Calu3 (cell line): ENCODE measurements around the gene INKA2. TPM values are rescaled to one million over a fixed set of nuclear protein-coding genes. Genes with fewer than 3 reads are reported as not detected.

Experiments
- Bru-seq: library from RNA; stranded (reverse); fragments of 400-500 nt; gene quantifications from one replicate; lab custom pipeline; 2021; lab: Mats Ljungman, UMichigan
- BruChase-seq, 2 experiments: library from RNA; stranded (reverse); fragments of 400-500 nt; gene quantifications; one replicate each; lab custom pipeline; 2021; lab: Mats Ljungman, UMichigan
- BruUV-seq: library from RNA; stranded (reverse); fragments of 400-500 nt; replicated peaks from 2 replicates; lab custom pipeline; 2021; lab: Mats Ljungman, UMichigan
- CTCF ChIA-PET: fragments of 300-600 bp; sonication (Branson Sonifier 250); formaldehyde crosslinking; loops from one replicate; lab custom pipeline; 2022; ENCODE audit warnings: antibody characterized with exemption; lab: Charles Lee
- DNase-seq: peaks from one replicate; pipeline ENCODE4 v3.0.0; 2022
- H3K27ac Mint-ChIP-seq: one replicate; pipeline ENCODE4 v1.8.0; 2022; ENCODE audit warnings: mixed read lengths; ENCODE audit not compliant: unreplicated experiment
- H3K27me3 Mint-ChIP-seq: one replicate; pipeline ENCODE4 v1.8.0; 2022; ENCODE audit warnings: mixed read lengths; ENCODE audit not compliant: unreplicated experiment
- H3K36me3 Mint-ChIP-seq: one replicate; pipeline ENCODE4 v1.8.0; 2022; ENCODE audit warnings: mild to moderate bottlenecking, moderate library complexity, mixed read lengths; ENCODE audit not compliant: insufficient read depth, unreplicated experiment
- H3K4me1 Mint-ChIP-seq: one replicate; pipeline ENCODE4 v1.8.0; 2022; ENCODE audit warnings: mild to moderate bottlenecking, low read depth, mixed read lengths; ENCODE audit not compliant: unreplicated experiment
- H3K4me3 Mint-ChIP-seq: one replicate; pipeline ENCODE4 v1.8.0; 2022; ENCODE audit warnings: mild to moderate bottlenecking, low read depth, moderate library complexity, mixed read lengths; ENCODE audit not compliant: unreplicated experiment
- H3K9me3 Mint-ChIP-seq: one replicate; pipeline ENCODE4 v1.8.0; 2022; ENCODE audit warnings: low read depth, mixed read lengths; ENCODE audit not compliant: unreplicated experiment
- intact Hi-C: fragments of 100-400 bp; cut with micrococcal nuclease; formaldehyde crosslinking; loops from one replicate; pipeline ENCODE4 v1.10.0; 2022; ENCODE audit not compliant: unreplicated experiment
- long read RNA-seq: library from polyadenylated mRNA; stranded (forward); transcript quantifications from one replicate; pipeline ENCODE4 v2.0.0, GENCODE V29; 2022
- total RNA-seq: library from RNA; stranded (reverse); gene quantifications from 2 replicates; pipeline ENCODE4 v1.2.3, GENCODE V29; 2022
- TF ChIP-seq, protein P1 (sequence below): fragments of 200-600 bp; IDR thresholded peaks from one replicate; pipeline ENCODE4 v1.8.0; 2022; ENCODE audit warnings: antibody characterized with exemption; ENCODE audit not compliant: unreplicated experiment

INKA2 gene
- total RNA-seq (0.07 TPM in 1 of 2 replicates, not detected in the other), Bru-seq, nascent RNA (not detected), BruChase-seq, experiment 1, labeled RNA remaining after a 6-hour chase (not detected), BruChase-seq, experiment 2, labeled RNA remaining after a 2-hour chase (not detected)
- long read RNA-seq, partial matches to known transcripts: 0 of 1 reads
- long read RNA-seq, other reads (novel, unspliced or antisense): 1 of 1 reads

DNA sequence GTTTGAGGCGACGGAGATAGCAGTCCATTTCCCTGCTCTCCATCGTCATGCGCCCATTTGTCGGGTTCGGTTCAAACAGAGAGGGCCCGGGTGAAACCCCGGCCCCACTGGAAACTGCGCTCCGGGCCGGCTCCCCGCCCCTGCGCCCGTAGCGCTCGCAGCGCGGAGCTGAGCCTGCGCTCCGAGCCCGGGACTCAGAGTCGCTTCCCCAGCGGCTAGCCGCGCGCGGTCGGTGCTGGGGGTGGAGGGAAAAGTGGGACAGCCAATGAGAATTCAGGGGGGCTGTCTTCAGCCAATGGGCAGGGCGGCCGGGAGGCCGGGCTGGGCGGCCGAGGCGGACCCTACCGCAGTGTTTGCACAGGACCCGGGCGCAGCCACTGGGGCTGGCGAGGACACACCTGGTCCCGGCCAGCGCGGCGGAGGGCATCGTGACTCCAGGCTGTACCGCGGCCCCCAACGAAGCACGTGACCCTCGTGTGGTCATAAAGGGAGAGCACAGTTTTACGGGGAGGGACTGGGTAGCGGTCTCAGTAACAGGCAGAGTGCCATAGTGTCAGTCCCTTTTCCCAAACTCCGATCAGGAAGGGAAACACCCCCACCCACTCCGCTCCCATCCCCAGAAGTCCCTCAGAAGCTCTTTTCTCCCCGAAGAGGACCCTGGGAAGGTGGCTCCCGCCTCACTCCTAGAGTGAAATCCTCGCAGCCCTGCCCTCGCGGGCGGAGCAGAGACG, at the start of gene INKA2:
TSS of gene INKA2 (minus strand) at position 202 of the 731 bp plus-strand sequence. CDS start at position 49, 153 bp downstream.
- BruUV-seq: no TSS peak
- intact Hi-C loops: no loop called here
- Mint-ChIP-seq H3K27me3 (peaks cover 57% of the 10 kb centered on the region), H3K27ac (peak within 1 kb of the TSS; percentile 64), H3K4me3 (peak within 1 kb of the TSS; percentile 86), H3K9me3 (no peaks in the 10 kb centered on the region), H3K4me1 (peaks cover 24% of the 10 kb centered on the region), H3K36me3 (peaks cover 27% of the 10 kb centered on the region)
- TF ChIP-seq, protein P1, sequence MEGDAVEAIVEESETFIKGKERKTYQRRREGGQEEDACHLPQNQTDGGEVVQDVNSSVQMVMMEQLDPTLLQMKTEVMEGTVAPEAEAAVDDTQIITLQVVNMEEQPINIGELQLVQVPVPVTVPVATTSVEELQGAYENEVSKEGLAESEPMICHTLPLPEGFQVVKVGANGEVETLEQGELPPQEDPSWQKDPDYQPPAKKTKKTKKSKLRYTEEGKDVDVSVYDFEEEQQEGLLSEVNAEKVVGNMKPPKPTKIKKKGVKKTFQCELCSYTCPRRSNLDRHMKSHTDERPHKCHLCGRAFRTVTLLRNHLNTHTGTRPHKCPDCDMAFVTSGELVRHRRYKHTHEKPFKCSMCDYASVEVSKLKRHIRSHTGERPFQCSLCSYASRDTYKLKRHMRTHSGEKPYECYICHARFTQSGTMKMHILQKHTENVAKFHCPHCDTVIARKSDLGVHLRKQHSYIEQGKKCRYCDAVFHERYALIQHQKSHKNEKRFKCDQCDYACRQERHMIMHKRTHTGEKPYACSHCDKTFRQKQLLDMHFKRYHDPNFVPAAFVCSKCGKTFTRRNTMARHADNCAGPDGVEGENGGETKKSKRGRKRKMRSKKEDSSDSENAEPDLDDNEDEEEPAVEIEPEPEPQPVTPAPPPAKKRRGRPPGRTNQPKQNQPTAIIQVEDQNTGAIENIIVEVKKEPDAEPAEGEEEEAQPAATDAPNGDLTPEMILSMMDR: no peak
- peak; percentile 84 for DNase-seq
- CTCF ChIA-PET: interaction anchor here (0.8 to 1.6 kb wide), 2 partner anchors 25 to 258 kb away, joined by 3 to 4 read pairs; no protein-coding TSS in a partner anchor

DNA sequence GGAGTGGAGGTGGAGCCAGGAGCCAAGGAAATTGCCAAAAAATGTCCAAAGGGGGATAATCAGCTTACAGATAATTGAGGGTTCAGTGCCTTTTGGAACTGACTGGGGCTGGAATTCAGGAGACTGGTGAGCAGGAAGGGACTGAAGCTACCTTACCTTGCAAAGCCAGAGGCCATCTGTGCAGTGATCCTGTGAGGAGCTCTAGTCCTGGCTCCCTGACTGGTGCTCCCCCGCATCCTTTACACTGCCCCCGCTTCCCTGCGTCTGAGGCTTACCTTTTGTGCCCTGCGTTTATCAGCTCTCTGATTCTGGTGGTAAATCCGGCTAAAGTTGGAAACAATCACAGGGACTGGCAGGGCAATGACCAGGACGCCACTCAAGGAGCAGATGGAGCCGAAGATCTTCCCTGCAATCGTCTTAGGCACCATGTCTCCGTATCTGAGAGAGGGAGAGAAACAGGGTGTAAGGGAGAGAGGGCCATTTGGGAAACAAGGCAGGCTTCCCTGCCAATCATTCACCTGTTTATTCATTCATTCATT, 47.5 kb upstream of the INKA2 start:
- CTCF ChIA-PET: no interaction called here
- no peak for DNase-seq
- Mint-ChIP-seq H3K27me3 (peaks cover 81% of the 10 kb centered on the region), H3K4me3 (no peak overlapping the region), H3K36me3 (peaks cover 5% of the 10 kb centered on the region), H3K9me3 (no peaks in the 10 kb centered on the region), H3K27ac (no peak overlapping the region), H3K4me1 (no peaks in the 10 kb centered on the region)
- intact Hi-C loops: no loop called here
- TF ChIP-seq, protein P1: no peak
- BruUV-seq: no TSS peak

DNA sequence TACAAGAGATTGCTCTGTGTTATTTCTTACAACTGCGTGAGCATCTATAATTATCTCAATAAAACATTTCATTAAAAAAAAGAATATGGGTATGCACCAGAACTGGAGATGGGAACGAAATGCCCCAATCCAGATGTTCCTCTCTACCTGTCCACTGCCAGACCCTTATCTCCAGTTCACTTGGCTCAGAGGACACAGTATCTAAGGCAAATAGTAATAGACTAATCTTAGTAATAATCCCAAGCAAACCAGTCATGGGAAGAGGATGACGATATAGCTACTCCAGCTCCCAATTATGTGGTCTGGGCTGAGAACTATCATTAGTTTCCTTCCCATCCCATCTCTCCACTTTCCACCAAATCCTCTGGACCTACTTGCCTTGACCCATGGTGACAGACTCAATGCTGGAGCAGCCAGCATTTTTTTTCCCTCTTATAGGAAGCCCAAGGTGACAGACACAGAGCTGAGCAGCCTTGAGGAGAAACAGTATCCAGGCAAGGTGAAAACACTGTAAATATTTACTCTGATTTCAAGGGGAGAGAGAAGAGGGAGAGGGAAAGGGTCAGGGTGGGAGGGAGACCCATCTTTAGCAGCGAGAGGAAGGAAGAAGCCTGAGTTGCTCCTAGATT, 45.2 kb upstream of the INKA2 start:
- Mint-ChIP-seq H3K4me3 (no peak overlapping the region), H3K36me3 (peaks cover 5% of the 10 kb centered on the region), H3K9me3 (no peaks in the 10 kb centered on the region), H3K27ac (no peak overlapping the region), H3K4me1 (no peaks in the 10 kb centered on the region), H3K27me3 (peaks cover 59% of the 10 kb centered on the region)
- BruUV-seq: no TSS peak
- CTCF ChIA-PET: no interaction called here
- intact Hi-C loops: no loop called here
- DNase-seq: no peak
- TF ChIP-seq, protein P1: no peak

DNA sequence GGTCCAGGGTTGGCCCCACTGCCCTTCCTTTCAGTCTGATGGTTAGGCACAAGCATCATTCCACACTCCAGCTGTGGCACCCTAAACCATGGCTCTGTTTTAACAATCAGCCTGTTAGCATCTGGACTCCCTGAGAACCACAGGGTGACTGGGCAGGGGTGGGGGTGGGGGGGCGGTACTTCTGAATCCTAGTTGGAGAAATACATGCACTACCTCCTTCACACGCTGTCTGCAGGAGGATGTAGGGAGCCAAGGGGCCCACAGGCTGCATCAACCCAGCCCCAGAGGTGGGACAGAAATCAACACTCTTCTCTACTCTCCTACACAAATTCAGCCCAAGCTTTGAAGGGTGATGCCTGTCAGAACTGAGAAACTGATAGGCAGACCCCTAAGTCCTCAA, 40.4 kb upstream of the INKA2 start:
- Mint-ChIP-seq H3K36me3 (no peaks in the 10 kb centered on the region), H3K27ac (no peak overlapping the region), H3K4me1 (no peaks in the 10 kb centered on the region), H3K27me3 (peaks cover 44% of the 10 kb centered on the region), H3K4me3 (no peak overlapping the region), H3K9me3 (no peaks in the 10 kb centered on the region)
- TF ChIP-seq, protein P1: no peak
- CTCF ChIA-PET: no interaction called here
- DNase-seq: no peak
- no TSS peak for BruUV-seq
- intact Hi-C loops: no loop called here
